ENCODE results near the gene PIGV. TPM values are rescaled to one million over a fixed set of nuclear protein-coding genes. Genes with fewer than 3 reads are reported as not detected.
A peak's percentile ranks its signal among the peaks of the same experiment; 100 is the strongest.

The PIGV gene
- total RNA-seq (10 to 100 TPM in 2 of 5 donors, 1 to 10 TPM in 1, under 1 TPM in 1, not detected in 1; 0.87 to 30.8 (median 8.7) TPM), polyA plus RNA-seq (1 to 10 TPM; 3.4 to 7.5 (median 6.4) TPM)
- long read RNA-seq, donor 1, partial matches to known transcripts = 0 of 1 reads
- long read RNA-seq, donor 1, other reads (novel, unspliced or antisense) = 0 of 1 reads
- long read RNA-seq, donor 2, partial matches to known transcripts = 0 of 1 reads
- long read RNA-seq, donor 2, other reads (novel, unspliced or antisense) = 0 of 1 reads
- long read RNA-seq, donor 3, partial matches to known transcripts = 0 of 2 reads
- long read RNA-seq, donor 3, other reads (novel, unspliced or antisense) = 0 of 2 reads
- long read RNA-seq, donor 4, partial matches to known transcripts = 0 of 1 reads
- long read RNA-seq, donor 4, other reads (novel, unspliced or antisense) = 0 of 1 reads
- long read RNA-seq, donor 5, partial matches to known transcripts = 0 of 1 reads
- long read RNA-seq, donor 5, other reads (novel, unspliced or antisense) = 0 of 1 reads
- long read RNA-seq, donor 6 = 0 reads
- long read RNA-seq, donor 7, partial matches to known transcripts = 0 of 1 reads
- long read RNA-seq, donor 7, other reads (novel, unspliced or antisense) = 0 of 1 reads
- long read RNA-seq, donor 8, partial matches to known transcripts = 0 of 1 reads
- long read RNA-seq, donor 8, other reads (novel, unspliced or antisense) = 0 of 1 reads
- long read RNA-seq, donor 9 = 0 reads
- long read RNA-seq, donor 10 = 0 reads

DNA sequence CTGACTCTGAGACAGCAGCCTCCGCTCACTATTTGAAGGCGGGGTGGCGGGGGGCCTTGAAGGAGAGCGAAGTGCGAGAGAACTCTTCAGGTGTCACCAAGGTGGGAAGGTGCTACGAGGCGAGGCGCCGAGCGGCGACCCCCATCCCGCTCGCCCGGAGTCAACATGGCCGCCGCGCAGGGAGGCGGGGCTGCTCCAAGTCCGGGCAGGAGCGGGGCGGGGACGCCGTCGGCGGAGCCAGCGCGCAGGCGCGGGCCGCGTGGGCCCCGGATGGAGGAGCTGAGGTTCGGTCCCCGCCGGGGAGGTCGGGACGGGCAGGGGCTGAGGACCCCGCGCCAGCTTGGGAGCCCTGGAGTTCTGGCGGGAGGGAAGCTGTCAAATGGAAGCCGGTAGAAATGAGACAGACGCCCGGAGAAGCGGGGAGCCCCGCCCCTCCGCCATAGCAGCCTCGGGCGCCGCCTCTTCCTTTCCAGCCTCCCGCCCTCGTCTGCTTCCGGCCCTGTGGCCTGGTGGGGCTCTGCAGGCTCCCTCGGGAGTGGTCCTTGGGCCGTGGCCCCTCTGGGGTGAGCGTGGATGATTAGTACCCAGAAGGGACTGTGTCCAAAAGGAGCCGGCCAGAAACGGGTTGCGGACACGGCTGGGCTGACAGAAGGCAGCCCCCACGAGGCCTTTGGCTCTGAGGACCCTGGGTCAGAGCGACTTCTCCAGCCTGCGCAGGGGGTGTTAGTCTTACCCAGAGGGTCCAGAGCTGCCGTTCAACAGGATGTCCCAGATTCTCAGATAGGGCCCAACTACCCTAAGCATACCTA, at the start of gene PIGV:
Gene PIGV, plus strand, starts transcription at position 245 of the 809 bp plus-strand sequence. CDS start 2,866 bp downstream, outside the sequence.
- Histone ChIP-seq H3K36me3 (peaks cover 3 to 19% (median 14%) of the 10 kb centered on the region in 4 donors), H3K4me1 (peaks cover 43 to 76% (median 60%) of the 10 kb centered on the region in 4 donors), H3K27ac (peak within 1 kb of the TSS; percentile 97 to 100 (median 98)), H3K9me3 (no peaks in the 10 kb centered on the region), H3K27me3 (no peaks in the 10 kb centered on the region), H3K4me3 (peak within 1 kb of the TSS; percentile 62 to 80 (median 72))
- WGBS, 5 donors = 0% methylated on average over 35 to 63 of the region's 63 CpGs
- intact Hi-C loops (cut with DNase I; ENCODE audit: low total_unique reads) = loop anchor here (10.0 kb wide), 1 partner anchor 103 kb away; no protein-coding TSS in a partner anchor
- DNase-seq = peak; percentile 89 to 96
- TF ChIP-seq EP300 (IDR thresholded peaks at IDR 0.05) = no peak
- TF ChIP-seq POLR2A (IDR thresholded peaks at IDR 0.05) = peak in 1 of 4 donors; percentile 50
- TF ChIP-seq POLR2AphosphoS5 (IDR thresholded peaks at IDR 0.05) = peak; percentile 62 to 89 (median 63)
- TF ChIP-seq, protein P1, sequence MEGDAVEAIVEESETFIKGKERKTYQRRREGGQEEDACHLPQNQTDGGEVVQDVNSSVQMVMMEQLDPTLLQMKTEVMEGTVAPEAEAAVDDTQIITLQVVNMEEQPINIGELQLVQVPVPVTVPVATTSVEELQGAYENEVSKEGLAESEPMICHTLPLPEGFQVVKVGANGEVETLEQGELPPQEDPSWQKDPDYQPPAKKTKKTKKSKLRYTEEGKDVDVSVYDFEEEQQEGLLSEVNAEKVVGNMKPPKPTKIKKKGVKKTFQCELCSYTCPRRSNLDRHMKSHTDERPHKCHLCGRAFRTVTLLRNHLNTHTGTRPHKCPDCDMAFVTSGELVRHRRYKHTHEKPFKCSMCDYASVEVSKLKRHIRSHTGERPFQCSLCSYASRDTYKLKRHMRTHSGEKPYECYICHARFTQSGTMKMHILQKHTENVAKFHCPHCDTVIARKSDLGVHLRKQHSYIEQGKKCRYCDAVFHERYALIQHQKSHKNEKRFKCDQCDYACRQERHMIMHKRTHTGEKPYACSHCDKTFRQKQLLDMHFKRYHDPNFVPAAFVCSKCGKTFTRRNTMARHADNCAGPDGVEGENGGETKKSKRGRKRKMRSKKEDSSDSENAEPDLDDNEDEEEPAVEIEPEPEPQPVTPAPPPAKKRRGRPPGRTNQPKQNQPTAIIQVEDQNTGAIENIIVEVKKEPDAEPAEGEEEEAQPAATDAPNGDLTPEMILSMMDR (IDR thresholded peaks at IDR 0.05) = peak in 4 of 7 experiments; percentile 12 to 50 (median 29)

DNA sequence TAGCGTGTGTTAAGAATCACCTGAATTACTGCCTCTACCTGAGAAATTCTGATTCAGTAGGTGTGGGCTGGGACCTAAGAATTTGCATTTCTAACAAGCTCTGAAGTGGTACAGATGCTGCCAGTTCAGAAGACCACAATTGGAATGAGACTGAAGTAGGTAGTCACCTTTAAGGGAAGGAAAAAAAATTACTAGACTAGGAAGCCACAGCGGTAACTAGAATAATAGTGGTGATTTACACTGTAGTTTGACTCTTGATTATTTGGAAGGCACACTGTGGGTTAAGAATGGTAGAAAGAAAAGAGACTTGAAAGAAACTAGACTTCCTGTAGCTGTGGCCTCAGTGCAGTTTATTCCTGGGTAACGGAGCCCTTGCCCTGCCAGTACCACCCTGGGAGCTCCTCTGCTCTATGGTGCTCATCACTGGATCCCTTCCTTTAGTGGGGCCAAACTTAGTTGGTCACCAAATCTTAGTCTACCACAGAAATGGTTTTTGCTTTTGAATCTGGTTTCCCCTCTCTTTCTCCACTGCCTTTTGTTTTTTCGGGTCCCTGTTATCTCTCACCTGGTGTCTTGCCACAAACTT, 48.3 kb upstream of the PIGV start:
- TF ChIP-seq POLR2AphosphoS5 (IDR thresholded peaks at IDR 0.05) = no peak
- no peak for TF ChIP-seq EP300 (IDR thresholded peaks at IDR 0.05)
- TF ChIP-seq, protein P1 (IDR thresholded peaks at IDR 0.05) = no peak
- TF ChIP-seq POLR2A (IDR thresholded peaks at IDR 0.05) = no peak
- H3K27me3 ChIP-seq = no peaks in the 10 kb centered on the region
- H3K36me3 ChIP-seq = peaks cover 39 to 91% (median 78%) of the 10 kb centered on the region in 4 donors
- intact Hi-C loops (cut with DNase I; ENCODE audit: low total_unique reads) = no loop called here
- DNase-seq = no peak
- H3K4me1 ChIP-seq = peaks cover 15 to 66% (median 44%) of the 10 kb centered on the region in 4 donors
- WGBS, 5 donors = 61 to 84% (median 64%) methylated on average over 4 of the region's 4 CpGs
- no peak overlapping the region for H3K4me3 ChIP-seq
- no peaks in the 10 kb centered on the region for H3K9me3 ChIP-seq
- peak overlapping the region in 3 of 5 donors; percentile 9 to 57 (median 20) for H3K27ac ChIP-seq

DNA sequence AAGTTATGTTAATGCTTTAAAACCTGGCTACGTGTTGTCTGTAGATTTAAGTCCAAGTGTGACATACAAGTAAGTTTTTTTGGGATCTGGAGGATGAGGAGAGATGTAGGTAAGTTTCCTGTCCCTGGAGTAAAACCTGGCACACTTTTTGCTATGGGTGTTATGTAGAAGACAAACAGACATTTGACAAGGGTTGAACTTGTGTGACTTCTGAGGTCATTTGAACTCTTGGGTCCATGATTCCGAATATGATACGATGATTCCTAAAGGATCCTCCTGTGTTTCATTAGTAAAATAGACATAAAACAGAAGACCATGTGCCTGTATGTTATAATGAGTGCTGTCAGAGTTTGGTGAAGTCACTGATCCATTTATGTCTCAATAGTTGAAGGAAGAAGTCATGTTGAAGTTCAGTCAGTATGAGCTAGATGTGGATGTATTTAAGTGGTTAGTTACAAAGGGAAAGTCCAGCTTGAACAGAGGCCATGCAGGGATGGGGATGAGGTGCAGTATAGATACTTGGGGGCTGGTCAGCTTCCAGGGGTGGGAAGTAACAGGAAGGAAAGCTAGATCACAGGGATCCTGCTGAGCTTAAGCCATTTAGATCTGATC, 47.6 kb upstream of the PIGV start:
- intact Hi-C loops (cut with DNase I; ENCODE audit: low total_unique reads) = no loop called here
- 66 to 84% (median 68%) methylated on average over 3 of the region's 3 CpGs for WGBS, 5 donors
- no peak overlapping the region for H3K4me3 ChIP-seq
- H3K4me1 ChIP-seq = peaks cover 15 to 68% (median 48%) of the 10 kb centered on the region in 4 donors
- H3K9me3 ChIP-seq = no peaks in the 10 kb centered on the region
- H3K27me3 ChIP-seq = no peaks in the 10 kb centered on the region
- peaks cover 36 to 90% (median 75%) of the 10 kb centered on the region in 4 donors for H3K36me3 ChIP-seq
- TF ChIP-seq POLR2A (IDR thresholded peaks at IDR 0.05) = no peak
- peak overlapping the region in 4 of 5 donors; percentile 9 to 57 (median 20) for H3K27ac ChIP-seq
- no peak for DNase-seq

DNA sequence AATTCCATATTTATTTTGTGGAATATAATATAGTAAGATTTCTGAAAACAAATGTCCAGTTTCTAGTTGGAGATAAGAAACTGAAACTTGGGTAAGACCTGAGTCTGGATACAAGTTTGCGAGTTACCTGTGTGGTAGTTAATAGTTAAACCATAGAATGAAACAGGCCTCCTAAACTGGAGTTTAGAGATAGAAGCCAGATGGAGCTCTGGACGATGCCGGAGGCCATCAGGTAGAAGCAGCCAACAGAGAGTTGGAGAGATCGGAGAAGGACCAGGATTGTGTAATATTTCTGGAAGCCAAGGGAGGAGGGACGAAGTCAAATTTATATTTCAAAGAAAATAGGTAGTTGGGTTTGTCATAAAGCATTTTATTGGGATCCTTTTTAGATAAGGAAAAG, 46.8 kb upstream of the PIGV start:
- TF ChIP-seq POLR2A (IDR thresholded peaks at IDR 0.05) = no peak
- no peak for TF ChIP-seq EP300 (IDR thresholded peaks at IDR 0.05)
- TF ChIP-seq POLR2AphosphoS5 (IDR thresholded peaks at IDR 0.05) = no peak
- Histone ChIP-seq H3K4me1 (peaks cover 15 to 70% (median 53%) of the 10 kb centered on the region in 4 donors), H3K36me3 (peaks cover 34 to 90% (median 72%) of the 10 kb centered on the region in 4 donors), H3K27me3 (no peaks in the 10 kb centered on the region), H3K4me3 (no peak overlapping the region), H3K9me3 (no peaks in the 10 kb centered on the region), H3K27ac (peak overlapping the region in 2 of 5 donors; percentile 30 to 57)
- no peak for DNase-seq
- intact Hi-C loops (cut with DNase I; ENCODE audit: low total_unique reads) = no loop called here
- WGBS, 5 donors = 42 to 60% (median 46%) methylated on average over 5 of the region's 5 CpGs

All from stomach (tissue), 19 donors.